HG02763 (cell line): ENCODE measurements around the gene PLEKHA7.
"Not testable (repeated sequence)": the region's sequence is repeated elsewhere in the genome, so short reads cannot be mapped to it uniquely, and the experiment has no call there.

Experiments
- ATAC-seq: cut with Tn5 transposase; IDR thresholded peaks from one replicate; pipeline ENCODE4 v1.9.1; 2021; ENCODE audit warnings: mild to moderate bottlenecking, moderate library complexity; ENCODE audit not compliant: unreplicated experiment

Gene PLEKHA7

GRCh38 chr11:16889905-16890304, 124.3 kb downstream of the PLEKHA7 start:
- ATAC-seq = no peak

- not testable (repeated sequence) for ATAC-seq
Observed at GRCh38 chr11:16889010-16889409, 125.2 kb downstream of the PLEKHA7 start.

- not testable (repeated sequence) for ATAC-seq
Observed at GRCh38 chr11:16887887-16888286, 126.3 kb downstream of the PLEKHA7 start.

- no peak for ATAC-seq
Observed at GRCh38 chr11:16883174-16883573, 131.0 kb downstream of the PLEKHA7 start.

- ATAC-seq = no peak
Observed at GRCh38 chr11:16881766-16882165, 132.4 kb downstream of the PLEKHA7 start.

- no peak for ATAC-seq
Observed at GRCh38 chr11:16881074-16881709, 133.0 kb downstream of the PLEKHA7 start.

GRCh38 chr11:16880184-16880801, 133.9 kb downstream of the PLEKHA7 start:
- no peak for ATAC-seq

- ATAC-seq = no peak
Observed at GRCh38 chr11:16879690-16880089, 134.5 kb downstream of the PLEKHA7 start.

- ATAC-seq = no peak
Observed at GRCh38 chr11:16876837-16877236, 137.4 kb downstream of the PLEKHA7 start.

GRCh38 chr11:16876053-16876752, 138.0 kb downstream of the PLEKHA7 start:
- ATAC-seq = no peak

- no peak for ATAC-seq
Observed at GRCh38 chr11:16874275-16874975, 139.8 kb downstream of the PLEKHA7 start.

GRCh38 chr11:16873289-16873688, 140.9 kb downstream of the PLEKHA7 start:
- no peak for ATAC-seq

GRCh38 chr11:16871368-16871767, 142.8 kb downstream of the PLEKHA7 start:
- no peak for ATAC-seq

GRCh38 chr11:16867097-16867496, 147.1 kb downstream of the PLEKHA7 start:
- no peak for ATAC-seq

- ATAC-seq = not testable (repeated sequence)
Observed at GRCh38 chr11:16864428-16864827, 149.8 kb downstream of the PLEKHA7 start.

- ATAC-seq = no peak
Observed at GRCh38 chr11:16863389-16863788, 150.8 kb downstream of the PLEKHA7 start.

GRCh38 chr11:16862726-16863125, 151.5 kb downstream of the PLEKHA7 start:
- no peak for ATAC-seq

GRCh38 chr11:16861862-16862261, 152.4 kb downstream of the PLEKHA7 start:
- no peak for ATAC-seq

GRCh38 chr11:16860617-16861016, 153.6 kb downstream of the PLEKHA7 start:
- no peak for ATAC-seq

- no peak for ATAC-seq
Observed at GRCh38 chr11:16859651-16860050, 154.6 kb downstream of the PLEKHA7 start.

GRCh38 chr11:16857186-16857585, 157.0 kb downstream of the PLEKHA7 start:
- ATAC-seq = no peak
